B cell (primary cell): ENCODE results near the gene SDK1. TPM values are rescaled to one million over a fixed set of nuclear protein-coding genes. Genes with fewer than 3 reads are reported as not detected.

Source experiments
- ATAC-seq: fragments of 200-7000 bp; cut with Tn5 transposase; one replicate; pipeline ENCODE4 v1.10.0; 2021; ENCODE audit warnings: low read depth, mild to moderate bottlenecking, moderate number of reproducible peaks, moderate library complexity
- CTCF ChIA-PET: fragments of 350-600 bp; sonication (Branson Sonifier 250); formaldehyde crosslinking; loops from one replicate; lab custom pipeline; 2021; ENCODE audit warnings: antibody characterized with exemption, inconsistent platforms; lab: Charles Lee
- POLR2A ChIA-PET: fragments of 350-600 bp; sonication (Branson Sonifier 250); formaldehyde crosslinking; loops from one replicate; lab custom pipeline; 2021; ENCODE audit warnings: antibody characterized with exemption; lab: Charles Lee
- DNase-seq: peaks from one replicate; pipeline ENCODE4 v3.0.0; 2013
- H2AFZ ChIP-seq: 2 replicates; pipeline ENCODE4 v1.6.1; 2012; ENCODE audit warnings: mild to moderate bottlenecking, low read depth, low read length; ENCODE audit not compliant: insufficient read depth, poor library complexity, severe bottlenecking
- H3K27ac ChIP-seq, 2 donors: 1 replicate in 1 of 2; 2 replicates in 1 of 2; pipeline ENCODE4 v1.5.1; 2012 to 2013; ENCODE audit warnings: low read length in 2 of 2, mild to moderate bottlenecking in 2 of 2, moderate library complexity in 1 of 2
- H3K27me3 ChIP-seq, 4 experiments: fragments of 200-600 bp in 1 of 4; sonication (generic) in 1 of 4; replicated peaks in 1 of 4; 1 replicate in 2 of 4; 2 replicates in 2 of 4; pipeline versions ENCODE4 v1.6.1 to v1.7.0; 2013 to 2016; ENCODE audit warnings: low read length in 3 of 4, mild to moderate bottlenecking in 2 of 4, mixed read lengths in 1 of 4, moderate library complexity in 1 of 4; ENCODE audit not compliant: insufficient read depth in 4 of 4, control insufficient read depth in 3 of 4; ENCODE audit errors: control extremely low read depth in 1 of 4
- H3K36me3 ChIP-seq, 2 experiments: replicated peaks in 1 of 2; 1 replicate in 1 of 2; 2 replicates in 1 of 2; pipeline versions ENCODE4 v1.6.1 to v1.7.1; 2013; ENCODE audit warnings: low read length in 1 of 2; ENCODE audit not compliant: insufficient read depth in 2 of 2, control insufficient read depth in 1 of 2; ENCODE audit errors: control extremely low read depth in 1 of 2, extremely low read depth in 1 of 2
- H3K4me1 ChIP-seq, 2 donors: fragments of 200-600 bp in 1 of 2; sonication (generic) in 1 of 2; 1 replicate in 1 of 2; 2 replicates in 1 of 2; pipeline versions ENCODE4 v1.5.1 to v1.6.1; 2013 to 2017; ENCODE audit warnings: low read length in 2 of 2; ENCODE audit not compliant: control insufficient read depth in 2 of 2, insufficient read depth in 2 of 2
- H3K4me2 ChIP-seq: replicated peaks from 2 replicates; pipeline ENCODE3; 2012; ENCODE audit warnings: mild to moderate bottlenecking, low read depth, low read length; ENCODE audit not compliant: poor library complexity, severe bottlenecking
- H3K4me3 ChIP-seq, 5 experiments: fragments of 200-600 bp in 1 of 5; sonication (generic) in 1 of 5; 1 replicate in 3 of 5; 2 replicates in 2 of 5; pipeline versions ENCODE4 v1.5.1 to v1.7.0; 2011 to 2016; ENCODE audit warnings: low read length in 4 of 5, mild to moderate bottlenecking in 4 of 5, low read depth in 2 of 5, control low read depth in 1 of 5, moderate library complexity in 1 of 5; ENCODE audit not compliant: insufficient read depth in 1 of 5; ENCODE audit errors: control extremely low read depth in 1 of 5, extremely low read depth in 1 of 5
- H3K79me2 ChIP-seq: fragments of 200-600 bp; sonication (generic); one replicate; pipeline ENCODE4 v1.6.0; 2016; ENCODE audit warnings: low read length; ENCODE audit not compliant: control insufficient read depth, insufficient read depth
- H3K9ac ChIP-seq: fragments of 200-600 bp; sonication (generic); 2 replicates; pipeline ENCODE4 v1.6.1; 2017; ENCODE audit warnings: mild to moderate bottlenecking, low read length, moderate library complexity
- H3K9me3 ChIP-seq, 3 donors: one replicate each; pipeline versions ENCODE4 v1.6.1 to v1.7.1; 2013; ENCODE audit warnings: low read length in 2 of 3; ENCODE audit not compliant: control insufficient read depth in 2 of 3, insufficient read depth in 1 of 3; ENCODE audit errors: control extremely low read depth in 1 of 3
- H4K20me1 ChIP-seq: 2 replicates; pipeline ENCODE4 v1.6.0; 2012; ENCODE audit warnings: mild to moderate bottlenecking, low read length; ENCODE audit not compliant: insufficient read depth, control insufficient read depth, poor library complexity, severe bottlenecking
- H3K27ac Mint-ChIP-seq: one replicate; pipeline ENCODE4 v1.8.0; 2021; ENCODE audit warnings: mixed read lengths
- H3K27me3 Mint-ChIP-seq: one replicate; pipeline ENCODE4 v1.8.0; 2021; ENCODE audit warnings: mixed read lengths
- H3K4me1 Mint-ChIP-seq: one replicate; pipeline ENCODE4 v1.8.0; 2021; ENCODE audit warnings: mixed read lengths
- H3K4me3 Mint-ChIP-seq: one replicate; pipeline ENCODE4 v1.8.0; 2021; ENCODE audit warnings: mixed read lengths
- H3K9me3 Mint-ChIP-seq: one replicate; pipeline ENCODE4 v1.8.0; 2022; ENCODE audit warnings: mixed read lengths; ENCODE audit not compliant: insufficient read depth
- EZH2 ChIP-seq: IDR thresholded peaks from 2 replicates; pipeline ENCODE4 v1.6.1; 2012; ENCODE audit warnings: borderline replicate concordance, low read depth, mild to moderate bottlenecking, moderate library complexity, low read length; ENCODE audit not compliant: insufficient read depth, poor library complexity, severe bottlenecking
- WGBS: methylation state at CpG from one replicate; pipeline ENCODE4 v1.1.5; 2013; ENCODE audit warnings: missing lambda C conversion rate; ENCODE audit not compliant: insufficient coverage; 5-methylcytosine and 5-hydroxymethylcytosine counted together
- intact Hi-C: fragments of 100-400 bp; cut with micrococcal nuclease; formaldehyde crosslinking; loops from one replicate; pipeline ENCODE4 v1.10.0; 2022
- polyA plus RNA-seq: library from polyadenylated mRNA; depleted of rRNA; stranded (reverse); fragments of >200 nt; gene quantifications from 2 replicates; pipeline ENCODE4 v1.2.3, GENCODE V29; 2012
- total RNA-seq, 2 donors: library from RNA; stranded (reverse); fragments of 120-200 nt in 1 of 2; gene quantifications; 1 replicate in 1 of 2; 2 replicates in 1 of 2; pipeline versions ENCODE4 v1.2.3 to v1.2.4, GENCODE V29; 2013 to 2022
- TF ChIP-seq, protein P1 (sequence below): fragments of 200-600 bp; IDR thresholded peaks from one replicate; pipeline ENCODE4 v1.8.0; 2022; ENCODE audit warnings: antibody characterized with exemption, mild to moderate bottlenecking

The SDK1 gene
- total and polyA plus RNA-seq, 2 donors (not counting 1 experiment from before 2014, with no cell fraction given): 0.73 to 2.0 TPM

DNA sequence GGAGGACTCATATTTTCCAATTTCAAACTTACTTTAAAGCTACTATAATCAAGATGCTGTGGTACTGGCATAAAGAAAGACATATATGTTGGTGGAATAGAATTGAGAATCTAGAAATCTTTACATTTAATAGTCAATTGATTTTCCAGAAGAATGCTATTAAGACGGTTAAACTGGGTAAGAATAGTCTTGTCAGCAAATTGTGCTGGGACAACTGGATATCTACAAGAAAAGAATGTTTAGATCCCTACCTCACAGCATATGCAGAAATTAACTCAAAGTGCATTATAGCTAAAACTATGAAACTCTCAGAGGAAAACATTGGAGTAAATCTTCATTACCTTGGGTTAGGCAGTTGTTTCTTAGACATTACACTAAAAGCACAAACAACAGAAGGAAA, 203.3 kb downstream of the SDK1 start:
- H3K27ac Mint-ChIP-seq: no peak overlapping the region
- H3K27ac ChIP-seq: no peak overlapping the region
- POLR2A ChIA-PET: no interaction called here
- H3K27me3 ChIP-seq: no peaks in the 10 kb centered on the region
- no peak for TF ChIP-seq EZH2
- TF ChIP-seq, protein P1, sequence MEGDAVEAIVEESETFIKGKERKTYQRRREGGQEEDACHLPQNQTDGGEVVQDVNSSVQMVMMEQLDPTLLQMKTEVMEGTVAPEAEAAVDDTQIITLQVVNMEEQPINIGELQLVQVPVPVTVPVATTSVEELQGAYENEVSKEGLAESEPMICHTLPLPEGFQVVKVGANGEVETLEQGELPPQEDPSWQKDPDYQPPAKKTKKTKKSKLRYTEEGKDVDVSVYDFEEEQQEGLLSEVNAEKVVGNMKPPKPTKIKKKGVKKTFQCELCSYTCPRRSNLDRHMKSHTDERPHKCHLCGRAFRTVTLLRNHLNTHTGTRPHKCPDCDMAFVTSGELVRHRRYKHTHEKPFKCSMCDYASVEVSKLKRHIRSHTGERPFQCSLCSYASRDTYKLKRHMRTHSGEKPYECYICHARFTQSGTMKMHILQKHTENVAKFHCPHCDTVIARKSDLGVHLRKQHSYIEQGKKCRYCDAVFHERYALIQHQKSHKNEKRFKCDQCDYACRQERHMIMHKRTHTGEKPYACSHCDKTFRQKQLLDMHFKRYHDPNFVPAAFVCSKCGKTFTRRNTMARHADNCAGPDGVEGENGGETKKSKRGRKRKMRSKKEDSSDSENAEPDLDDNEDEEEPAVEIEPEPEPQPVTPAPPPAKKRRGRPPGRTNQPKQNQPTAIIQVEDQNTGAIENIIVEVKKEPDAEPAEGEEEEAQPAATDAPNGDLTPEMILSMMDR: no peak
- H3K9me3 ChIP-seq: peaks cover 6 to 25% (median 13%) of the 10 kb centered on the region in 3 donors
- H3K4me3 ChIP-seq: no peak overlapping the region
- intact Hi-C loops: no loop called here
- CTCF ChIA-PET: no interaction called here
- DNase-seq (no peak), ATAC-seq (no peak)
- no peak overlapping the region for H2AFZ ChIP-seq
- WGBS: no CpG with 5 or more reads among the region's 1 CpG
- no peaks in the 10 kb centered on the region for H4K20me1 ChIP-seq
- no peaks in the 10 kb centered on the region for H3K36me3 ChIP-seq
- no peaks in the 10 kb centered on the region for H3K4me1 Mint-ChIP-seq
- peaks cover 28% of the 10 kb centered on the region for H3K27me3 Mint-ChIP-seq
- no peak overlapping the region for H3K9ac ChIP-seq
- no peak overlapping the region for H3K4me3 Mint-ChIP-seq
- no peaks in the 10 kb centered on the region for H3K4me1 ChIP-seq
- H3K4me2 ChIP-seq: no peak overlapping the region
- H3K9me3 Mint-ChIP-seq: peaks cover 26% of the 10 kb centered on the region
- H3K79me2 ChIP-seq: no peaks in the 10 kb centered on the region

DNA sequence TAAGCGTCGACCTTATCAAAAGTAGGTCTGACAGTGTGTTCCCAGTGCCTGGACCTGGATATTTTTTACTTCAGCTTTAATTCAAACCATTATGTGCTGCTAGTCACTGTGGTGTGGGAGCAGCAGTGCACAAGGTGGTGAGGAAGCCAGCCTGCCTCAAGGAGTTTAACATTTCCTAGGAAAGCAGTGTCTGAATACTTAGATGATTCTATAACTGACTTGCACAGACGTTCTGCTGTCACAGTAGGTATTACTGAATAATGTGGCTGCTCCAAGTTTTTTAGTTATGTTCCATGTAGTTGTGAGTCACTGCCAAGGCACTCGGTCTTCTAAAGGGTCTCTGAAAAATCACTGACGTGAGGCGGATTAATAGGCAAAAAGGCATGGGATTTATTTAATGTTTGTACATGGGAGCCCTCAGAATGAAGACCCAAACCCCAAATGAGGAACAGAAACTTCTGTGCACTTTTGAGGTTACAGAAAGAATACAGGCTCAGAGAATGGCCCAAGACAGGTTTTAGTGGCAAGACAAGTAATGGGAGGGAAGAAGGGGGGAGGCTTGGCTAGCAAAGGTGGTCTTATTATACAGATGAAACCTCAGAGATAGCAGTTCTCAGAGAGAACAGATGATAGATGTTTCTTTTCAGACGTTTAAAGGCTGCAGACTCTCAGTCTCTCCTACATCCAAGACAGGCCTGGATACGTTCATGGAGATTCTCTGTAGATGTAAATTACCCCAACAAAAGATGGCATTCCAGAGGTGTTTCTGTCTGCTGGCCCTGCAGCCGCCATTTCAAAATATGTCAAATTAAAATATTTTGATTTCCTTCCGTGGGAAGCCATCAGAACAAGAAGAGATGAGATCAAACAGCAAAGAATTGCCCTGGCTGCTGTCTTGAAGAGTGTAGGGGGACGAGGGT, 209.3 kb downstream of the SDK1 start:
- Histone ChIP-seq H3K27ac (no peak overlapping the region), H3K36me3 (no peaks in the 10 kb centered on the region), H3K9me3 (peaks cover 0 to 12% (median 0%) of the 10 kb centered on the region in 3 donors), H3K27me3 (no peaks in the 10 kb centered on the region), H3K79me2 (no peaks in the 10 kb centered on the region), H3K4me1 (peaks cover 12% of the 10 kb centered on the region in 2 donors), H3K4me3 (no peak overlapping the region), H4K20me1 (no peaks in the 10 kb centered on the region), H3K4me2 (no peak overlapping the region), H3K9ac (no peak overlapping the region), H2AFZ (no peak overlapping the region)
- CTCF ChIA-PET: no interaction called here
- Mint-ChIP-seq H3K27ac (no peak overlapping the region), H3K4me1 (peaks cover 11% of the 10 kb centered on the region), H3K27me3 (peaks cover 20% of the 10 kb centered on the region), H3K9me3 (peaks cover 16% of the 10 kb centered on the region), H3K4me3 (no peak overlapping the region)
- TF ChIP-seq, protein P1: no peak
- TF ChIP-seq EZH2: no peak
- 70% methylated on average over 8 of the region's 11 CpGs for WGBS
- POLR2A ChIA-PET: no interaction called here
- intact Hi-C loops: no loop called here
- ATAC-seq: peak; percentile 81
- peak; percentile 65 for DNase-seq
